ENCODE data around the gene DYSF.

The DYSF gene

GRCh38 chr2:71714601-71715240 lies 261.4 kb downstream of the DYSF start:
- Histone ChIP-seq H2BK5ac (ENCODE audit: low read length) (no peak overlapping the region), H3K23ac (ENCODE audit: low read depth, low read length, poor library complexity) (no peak overlapping the region), H4K91ac (ENCODE audit: low read depth, low read length, poor library complexity) (no peak overlapping the region), H3K36me3 (replicated peaks in 1 of 2; ENCODE audit: control insufficient read depth in 2 of 2, insufficient read depth in 2 of 2, low read length in 2 of 2) (no peaks in the 10 kb centered on the region), H2BK12ac (ENCODE audit: low read length) (no peak overlapping the region), H3K27me3 (ENCODE audit: control insufficient read depth in 3 of 3, insufficient read depth in 3 of 3, low read depth in 1 of 3, low read length in 3 of 3) (no peaks in the 10 kb centered on the region), H2BK120ac (ENCODE audit: low read depth, low read length) (no peak overlapping the region), H4K8ac (ENCODE audit: low read depth, low read length) (no peak overlapping the region), H2AFZ (ENCODE audit: low read length) (no peak overlapping the region), H3K79me1 (ENCODE audit: low read depth, low read length) (no peaks in the 10 kb centered on the region), H3K4me2 (ENCODE audit: insufficient read depth, low read length, poor library complexity, severe bottlenecking) (no peak overlapping the region), H3K4ac (ENCODE audit: low read length) (no peak overlapping the region), H3K18ac (ENCODE audit: low read length) (no peak overlapping the region), H3K9ac (ENCODE audit: low read depth, low read length, poor library complexity) (no peak overlapping the region), H2AK5ac (ENCODE audit: low read depth, low read length) (no peak overlapping the region), H3K14ac (ENCODE audit: low read length) (no peak overlapping the region), H3K4me3 (ENCODE audit: low read length in 2 of 2) (no peak overlapping the region), H3K27ac (replicated peaks; ENCODE audit: low read length) (no peak overlapping the region), H2BK15ac (ENCODE audit: low read length) (no peak overlapping the region), H3K9me3 (replicated peaks in 1 of 2; ENCODE audit: control insufficient read depth in 2 of 2, insufficient read depth in 1 of 2, low read depth in 1 of 2, low read length in 2 of 2) (no peaks in the 10 kb centered on the region), H3K4me1 (ENCODE audit: control insufficient read depth in 2 of 2, insufficient read depth in 1 of 2, low read depth in 1 of 2, low read length in 2 of 2) (peaks cover 0 to 2% of the 10 kb centered on the region in 2 donors)
- no peak for DNase-seq (ENCODE audit: low spot score)
- WGBS, 2 donors (ENCODE audit: extremely low coverage in 2 of 2, insufficient read length in 2 of 2, insufficient replicate concordance in 1 of 2) = no CpG with 5 or more reads among the region's 4 CpGs

- H4K91ac ChIP-seq (ENCODE audit: low read depth, low read length, poor library complexity) = no peak overlapping the region
- H4K8ac ChIP-seq (ENCODE audit: low read depth, low read length) = no peak overlapping the region
- no peaks in the 10 kb centered on the region for H3K27me3 ChIP-seq (ENCODE audit: control insufficient read depth in 3 of 3, insufficient read depth in 3 of 3, low read depth in 1 of 3, low read length in 3 of 3)
- no peak overlapping the region for H3K4ac ChIP-seq (ENCODE audit: low read length)
- no peaks in the 10 kb centered on the region for H3K79me1 ChIP-seq (ENCODE audit: low read depth, low read length)
- peak overlapping the region; percentile 17 for H3K23ac ChIP-seq (ENCODE audit: low read depth, low read length, poor library complexity)
- H2BK5ac ChIP-seq (ENCODE audit: low read length) = no peak overlapping the region
- no CpG with 5 or more reads among the region's 6 CpGs for WGBS, 2 donors (ENCODE audit: extremely low coverage in 2 of 2, insufficient read length in 2 of 2, insufficient replicate concordance in 1 of 2)
- no peak for DNase-seq (ENCODE audit: low spot score)
- H2BK120ac ChIP-seq (ENCODE audit: low read depth, low read length) = no peak overlapping the region
- H3K36me3 ChIP-seq (replicated peaks in 1 of 2; ENCODE audit: control insufficient read depth in 2 of 2, insufficient read depth in 2 of 2, low read length in 2 of 2) = no peaks in the 10 kb centered on the region
- no peak overlapping the region for H2AK5ac ChIP-seq (ENCODE audit: low read depth, low read length)
- H2BK15ac ChIP-seq (ENCODE audit: low read length) = no peak overlapping the region
- H3K14ac ChIP-seq (ENCODE audit: low read length) = no peak overlapping the region
- no peak overlapping the region for H3K4me3 ChIP-seq (ENCODE audit: low read length in 2 of 2)
- H3K27ac ChIP-seq (replicated peaks; ENCODE audit: low read length) = no peak overlapping the region
- no peaks in the 10 kb centered on the region for H3K9me3 ChIP-seq (replicated peaks in 1 of 2; ENCODE audit: control insufficient read depth in 2 of 2, insufficient read depth in 1 of 2, low read depth in 1 of 2, low read length in 2 of 2)
- H2BK12ac ChIP-seq (ENCODE audit: low read length) = no peak overlapping the region
- H3K9ac ChIP-seq (ENCODE audit: low read depth, low read length, poor library complexity) = no peak overlapping the region
- peaks cover 0 to 6% of the 10 kb centered on the region in 2 donors for H3K4me1 ChIP-seq (ENCODE audit: control insufficient read depth in 2 of 2, insufficient read depth in 1 of 2, low read depth in 1 of 2, low read length in 2 of 2)
- H3K4me2 ChIP-seq (ENCODE audit: insufficient read depth, low read length, poor library complexity, severe bottlenecking) = no peak overlapping the region
- H3K18ac ChIP-seq (ENCODE audit: low read length) = no peak overlapping the region
- no peak overlapping the region for H2AFZ ChIP-seq (ENCODE audit: low read length)
Observed at GRCh38 chr2:71715241-71715750, 261.9 kb downstream of the DYSF start.

- Histone ChIP-seq H3K4me2 (ENCODE audit: insufficient read depth, low read length, poor library complexity, severe bottlenecking) (no peak overlapping the region), H3K36me3 (replicated peaks in 1 of 2; ENCODE audit: control insufficient read depth in 2 of 2, insufficient read depth in 2 of 2, low read length in 2 of 2) (no peaks in the 10 kb centered on the region), H4K8ac (ENCODE audit: low read depth, low read length) (no peak overlapping the region), H3K4me3 (ENCODE audit: low read length in 2 of 2) (no peak overlapping the region), H3K4me1 (ENCODE audit: control insufficient read depth in 2 of 2, insufficient read depth in 1 of 2, low read depth in 1 of 2, low read length in 2 of 2) (peaks cover 0 to 7% of the 10 kb centered on the region in 2 donors), H3K23ac (ENCODE audit: low read depth, low read length, poor library complexity) (no peak overlapping the region), H3K18ac (ENCODE audit: low read length) (no peak overlapping the region), H2BK12ac (ENCODE audit: low read length) (no peak overlapping the region), H3K14ac (ENCODE audit: low read length) (no peak overlapping the region), H2BK5ac (ENCODE audit: low read length) (no peak overlapping the region), H4K91ac (ENCODE audit: low read depth, low read length, poor library complexity) (no peak overlapping the region), H3K9me3 (replicated peaks in 1 of 2; ENCODE audit: control insufficient read depth in 2 of 2, insufficient read depth in 1 of 2, low read depth in 1 of 2, low read length in 2 of 2) (no peaks in the 10 kb centered on the region), H2BK120ac (ENCODE audit: low read depth, low read length) (no peak overlapping the region), H3K27ac (replicated peaks; ENCODE audit: low read length) (no peak overlapping the region), H3K27me3 (ENCODE audit: control insufficient read depth in 3 of 3, insufficient read depth in 3 of 3, low read depth in 1 of 3, low read length in 3 of 3) (no peaks in the 10 kb centered on the region), H3K79me1 (ENCODE audit: low read depth, low read length) (no peaks in the 10 kb centered on the region), H3K9ac (ENCODE audit: low read depth, low read length, poor library complexity) (no peak overlapping the region), H2BK15ac (ENCODE audit: low read length) (no peak overlapping the region), H2AFZ (ENCODE audit: low read length) (no peak overlapping the region), H2AK5ac (ENCODE audit: low read depth, low read length) (no peak overlapping the region), H3K4ac (ENCODE audit: low read length) (no peak overlapping the region)
- no CpG with 5 or more reads among the region's 4 CpGs for WGBS, 2 donors (ENCODE audit: extremely low coverage in 2 of 2, insufficient read length in 2 of 2, insufficient replicate concordance in 1 of 2)
- DNase-seq (ENCODE audit: low spot score) = no peak
Observed at GRCh38 chr2:71715951-71716696, 262.8 kb downstream of the DYSF start.
